WTC11 (cell line): ENCODE measurements around the gene ZNF593OS.

Experiments
- CREM ChIP-seq: sonication (generic); formaldehyde crosslinking; IDR thresholded peaks from 2 replicates; pipeline ENCODE4 v1.8.1; 2022; ENCODE audit warnings: mild to moderate bottlenecking, missing genetic modification reagents, moderate library complexity
- CTCF ChIP-seq: fragments of 200-600 bp; IDR thresholded peaks from 2 replicates; pipeline ENCODE4 v1.8.0; 2022; ENCODE audit warnings: antibody characterized with exemption
- RELA ChIP-seq: sonication (generic); formaldehyde crosslinking; IDR thresholded peaks from 2 replicates; pipeline ENCODE4 v1.8.1; 2022; ENCODE audit warnings: missing genetic modification reagents, mild to moderate bottlenecking, borderline replicate concordance
- ZNF232 ChIP-seq: sonication (generic); formaldehyde crosslinking; IDR thresholded peaks from 2 replicates; pipeline ENCODE4 v1.8.0; 2022; ENCODE audit warnings: mild to moderate bottlenecking, missing genetic modification reagents

- TF ChIP-seq CREM (CRISPR knock-in tag): no peak
- no peak for TF ChIP-seq RELA (CRISPR knock-in tag)
- TF ChIP-seq CTCF: no peak
- no peak for TF ChIP-seq ZNF232 (CRISPR knock-in tag)
Measured at GRCh38 chr1:26175346-26175745, 3.7 kb upstream of the ZNF593OS start.
